ENCODE results near the gene TSEN2.

Gene TSEN2

GRCh38 chr3:12557473-12558100 lies 73.3 kb downstream of the TSEN2 start:
- no peak for DNase-seq

- DNase-seq = no peak
Measured at GRCh38 chr3:12558706-12559105, 74.4 kb downstream of the TSEN2 start.

GRCh38 chr3:12559520-12559919 lies 75.2 kb downstream of the TSEN2 start:
- no peak for DNase-seq

GRCh38 chr3:12560505-12561190 lies 76.4 kb downstream of the TSEN2 start:
- DNase-seq = no peak

- DNase-seq = no peak
Measured at GRCh38 chr3:12561397-12561796, 77.1 kb downstream of the TSEN2 start.

GRCh38 chr3:12562451-12562850 lies 78.2 kb downstream of the TSEN2 start:
- no peak for DNase-seq

GRCh38 chr3:12566976-12567375 lies 82.7 kb downstream of the TSEN2 start:
- no peak for DNase-seq

- DNase-seq = no peak
Measured at GRCh38 chr3:12568747-12569146, 84.5 kb downstream of the TSEN2 start.

GRCh38 chr3:12569836-12570235 lies 85.6 kb downstream of the TSEN2 start:
- no peak for DNase-seq

GRCh38 chr3:12571986-12572385 lies 87.7 kb downstream of the TSEN2 start:
- DNase-seq = no peak

GRCh38 chr3:12574131-12574530 lies 89.9 kb downstream of the TSEN2 start:
- DNase-seq = no peak

GRCh38 chr3:12574661-12575060 lies 90.4 kb downstream of the TSEN2 start:
- DNase-seq = no peak

GRCh38 chr3:12577379-12577778 lies 93.1 kb downstream of the TSEN2 start:
- DNase-seq = no peak

- DNase-seq = no peak
Measured at GRCh38 chr3:12578742-12579141, 94.5 kb downstream of the TSEN2 start.

GRCh38 chr3:12579456-12579855 lies 95.2 kb downstream of the TSEN2 start:
- DNase-seq = no peak

- DNase-seq = no peak
Measured at GRCh38 chr3:12579905-12580304, 95.6 kb downstream of the TSEN2 start.

GRCh38 chr3:12582730-12583129 lies 98.5 kb downstream of the TSEN2 start:
- DNase-seq = no peak

Measured in stimulated activated naive CD4-positive, alpha-beta T cell treated with Interleukin-2 at 50 U/mL for 16 hours (primary cell).